Fibroblast of villous mesenchyme (primary cell): ENCODE measurements around the gene RIOK3. TPM values are rescaled to one million over a fixed set of nuclear protein-coding genes. Genes with fewer than 3 reads are reported as not detected.

Experiments used
- DNase-seq: peaks from one replicate; pipeline ENCODE4 v3.0.0-alpha.2; 2010; ENCODE audit warnings: low read depth
- H3K4me3 ChIP-seq: 2 replicates; pipeline ENCODE4 v1.5.1; 2011; ENCODE audit warnings: low read depth, mild to moderate bottlenecking, low read length
- CTCF ChIP-seq: IDR thresholded peaks from 2 replicates; pipeline ENCODE4 v1.5.1; 2012; ENCODE audit warnings: low read depth, mild to moderate bottlenecking, low read length; ENCODE audit not compliant: insufficient read depth
- total RNA-seq: library from RNA; depleted of rRNA; stranded (reverse); fragments of >200 nt; gene quantifications from 2 replicates; pipeline ENCODE4 v1.2.3, GENCODE V29; 2012

RIOK3 gene
- total RNA-seq, 1 donor, result 71.2 TPM

- no peak for TF ChIP-seq CTCF
- no peak overlapping the region for H3K4me3 ChIP-seq
- DNase-seq, result no peak
Measured at GRCh38 chr18:23450022-23450421, 3.1 kb upstream of the RIOK3 start.

- H3K4me3 ChIP-seq, result no peak overlapping the region
- no peak for DNase-seq
- no peak for TF ChIP-seq CTCF
Measured at GRCh38 chr18:23451011-23451410, 2.1 kb upstream of the RIOK3 start.

GRCh38 chr18:23451491-23451890 is 1.6 kb upstream of the RIOK3 start:
- TF ChIP-seq CTCF, result no peak
- DNase-seq, result no peak
- H3K4me3 ChIP-seq, result no peak overlapping the region

GRCh38 chr18:23452347-23452727 is 750 bp upstream of the RIOK3 start:
- no peak for TF ChIP-seq CTCF
- no peak for DNase-seq
- peak overlapping the region; percentile 100 for H3K4me3 ChIP-seq

GRCh38 chr18:23453680-23454058 is 582 bp downstream of the RIOK3 start:
- H3K4me3 ChIP-seq, result peak overlapping the region; percentile 100
- peak; percentile 91 for DNase-seq
- no peak for TF ChIP-seq CTCF

GRCh38 chr18:23456835-23457234 is 3.7 kb downstream of the RIOK3 start:
- no peak overlapping the region for H3K4me3 ChIP-seq
- no peak for DNase-seq
- no peak for TF ChIP-seq CTCF

GRCh38 chr18:23458830-23459529 is 5.9 kb downstream of the RIOK3 start:
- no peak overlapping the region for H3K4me3 ChIP-seq
- peak; percentile 31 for DNase-seq
- no peak for TF ChIP-seq CTCF
